WI38 (cell line): ENCODE data around the gene HSPB6.

Source experiments
- H3K4me3 ChIP-seq: 2 replicates; pipeline ENCODE4 v1.5.1; 2011; ENCODE audit warnings: low read depth, mild to moderate bottlenecking, control low read depth, low read length
- CTCF ChIP-seq: IDR thresholded peaks from 2 replicates; pipeline ENCODE4 v1.5.1; 2012; ENCODE audit warnings: low read depth, mild to moderate bottlenecking, control low read depth, low read length

The HSPB6 gene

GRCh38 chr19:35793381-35794165, 36.7 kb upstream of the HSPB6 start:
- H3K4me3 ChIP-seq, result no peak overlapping the region
- TF ChIP-seq CTCF, result no peak

- no peak for TF ChIP-seq CTCF
- H3K4me3 ChIP-seq, result no peak overlapping the region
These were observed 36.1 kb upstream of the HSPB6 start for GRCh38 chr19:35792888-35793287.

GRCh38 chr19:35792312-35792711, 35.5 kb upstream of the HSPB6 start:
- H3K4me3 ChIP-seq, result no peak overlapping the region
- no peak for TF ChIP-seq CTCF

GRCh38 chr19:35791814-35792279, 35.0 kb upstream of the HSPB6 start:
- no peak overlapping the region for H3K4me3 ChIP-seq
- TF ChIP-seq CTCF, result no peak

- no peak overlapping the region for H3K4me3 ChIP-seq
- TF ChIP-seq CTCF, result no peak
These were observed 34.4 kb upstream of the HSPB6 start for GRCh38 chr19:35790981-35791813.

- H3K4me3 ChIP-seq, result no peak overlapping the region
- TF ChIP-seq CTCF, result no peak
These were observed 33.4 kb upstream of the HSPB6 start for GRCh38 chr19:35789978-35790944.
